AG09309 (cell line): ENCODE data around the gene SOX30.
"Not testable (repeated sequence)": the region's sequence is repeated elsewhere in the genome, so short reads cannot be mapped to it uniquely, and the experiment has no call there.

Experiments used
- DNase-seq: peaks from one replicate; pipeline ENCODE4 v3.0.0-alpha.2; 2010; ENCODE audit warnings: low read depth
- H3K4me3 ChIP-seq: 2 replicates; pipeline ENCODE4 v1.5.1; 2011; ENCODE audit warnings: mild to moderate bottlenecking, low read depth, low read length, moderate library complexity; ENCODE audit not compliant: control insufficient read depth
- CTCF ChIP-seq: IDR thresholded peaks from 2 replicates; pipeline ENCODE4 v1.5.1; 2011; ENCODE audit warnings: mild to moderate bottlenecking, low read depth, low read length, inconsistent platforms; ENCODE audit not compliant: insufficient read depth, control insufficient read depth; ENCODE audit errors: missing control alignments

Gene SOX30

GRCh38 chr5:157682257-157682656, 30.0 kb upstream of the SOX30 start:
- TF ChIP-seq CTCF, result no peak
- no peak overlapping the region for H3K4me3 ChIP-seq
- no peak for DNase-seq

- no peak overlapping the region for H3K4me3 ChIP-seq
- no peak for TF ChIP-seq CTCF
- DNase-seq, result no peak
Measured at GRCh38 chr5:157681048-157681447, 28.8 kb upstream of the SOX30 start.

- no peak for DNase-seq
- H3K4me3 ChIP-seq, result no peak overlapping the region
- no peak for TF ChIP-seq CTCF
Measured at GRCh38 chr5:157680239-157680638, 28.0 kb upstream of the SOX30 start.

GRCh38 chr5:157679801-157680200, 27.6 kb upstream of the SOX30 start:
- no peak for TF ChIP-seq CTCF
- no peak for DNase-seq
- H3K4me3 ChIP-seq, result no peak overlapping the region

- no peak for TF ChIP-seq CTCF
- H3K4me3 ChIP-seq, result no peak overlapping the region
- no peak for DNase-seq
Measured at GRCh38 chr5:157677931-157678330, 25.7 kb upstream of the SOX30 start.

- not testable (repeated sequence) for H3K4me3 ChIP-seq, DNase-seq
Measured at GRCh38 chr5:157674351-157674750, 22.1 kb upstream of the SOX30 start.

- H3K4me3 ChIP-seq, result no peak overlapping the region
- DNase-seq, result no peak
- no peak for TF ChIP-seq CTCF
Measured at GRCh38 chr5:157672976-157673375, 20.7 kb upstream of the SOX30 start.
